Measurements from ENCODE around the gene TRH. TPM values are rescaled to one million over a fixed set of nuclear protein-coding genes. Genes with fewer than 3 reads are reported as not detected.

TRH gene
- total and polyA plus RNA-seq, 9 of the 15 experiments (the other 6 are each of a cell fraction or from before 2014, with no cell fraction given) = not detected

DNA sequence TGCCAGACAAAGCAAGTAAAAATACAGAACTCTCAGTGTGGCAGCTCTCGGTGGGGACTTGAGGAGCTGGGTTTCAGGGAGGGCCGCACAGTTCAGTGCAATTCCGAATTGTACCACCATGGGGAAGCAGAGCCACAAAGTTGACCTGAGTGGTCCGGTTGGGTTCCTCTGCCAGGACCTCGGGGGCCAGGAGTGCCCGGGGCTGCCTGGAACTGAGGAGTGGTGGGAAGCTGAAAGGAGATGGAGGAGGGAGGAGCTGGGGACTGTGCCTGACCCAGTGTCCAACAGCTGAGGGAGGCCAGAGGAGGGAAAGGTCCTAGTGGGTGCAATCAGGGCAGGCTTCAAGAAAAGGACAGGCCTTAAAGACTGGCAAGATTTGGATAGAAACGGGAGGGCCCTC is 32.2 kb upstream of the TRH start (continued):
- TF ChIP-seq, protein P1, sequence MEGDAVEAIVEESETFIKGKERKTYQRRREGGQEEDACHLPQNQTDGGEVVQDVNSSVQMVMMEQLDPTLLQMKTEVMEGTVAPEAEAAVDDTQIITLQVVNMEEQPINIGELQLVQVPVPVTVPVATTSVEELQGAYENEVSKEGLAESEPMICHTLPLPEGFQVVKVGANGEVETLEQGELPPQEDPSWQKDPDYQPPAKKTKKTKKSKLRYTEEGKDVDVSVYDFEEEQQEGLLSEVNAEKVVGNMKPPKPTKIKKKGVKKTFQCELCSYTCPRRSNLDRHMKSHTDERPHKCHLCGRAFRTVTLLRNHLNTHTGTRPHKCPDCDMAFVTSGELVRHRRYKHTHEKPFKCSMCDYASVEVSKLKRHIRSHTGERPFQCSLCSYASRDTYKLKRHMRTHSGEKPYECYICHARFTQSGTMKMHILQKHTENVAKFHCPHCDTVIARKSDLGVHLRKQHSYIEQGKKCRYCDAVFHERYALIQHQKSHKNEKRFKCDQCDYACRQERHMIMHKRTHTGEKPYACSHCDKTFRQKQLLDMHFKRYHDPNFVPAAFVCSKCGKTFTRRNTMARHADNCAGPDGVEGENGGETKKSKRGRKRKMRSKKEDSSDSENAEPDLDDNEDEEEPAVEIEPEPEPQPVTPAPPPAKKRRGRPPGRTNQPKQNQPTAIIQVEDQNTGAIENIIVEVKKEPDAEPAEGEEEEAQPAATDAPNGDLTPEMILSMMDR (IDR thresholded peaks at IDR 0.05 in 2 of 3, conservative IDR thresholded peaks at IDR 0.05 in 1 of 3; ENCODE audit: insufficient read depth in 2 of 3, low read depth in 1 of 3, low read length in 3 of 3) = peak; percentile 72 to 80 (median 74)
- TF ChIP-seq POLR2H (tag; IDR thresholded peaks at IDR 0.05; ENCODE audit: low read depth) = no peak
- TF ChIP-seq, protein P2, sequence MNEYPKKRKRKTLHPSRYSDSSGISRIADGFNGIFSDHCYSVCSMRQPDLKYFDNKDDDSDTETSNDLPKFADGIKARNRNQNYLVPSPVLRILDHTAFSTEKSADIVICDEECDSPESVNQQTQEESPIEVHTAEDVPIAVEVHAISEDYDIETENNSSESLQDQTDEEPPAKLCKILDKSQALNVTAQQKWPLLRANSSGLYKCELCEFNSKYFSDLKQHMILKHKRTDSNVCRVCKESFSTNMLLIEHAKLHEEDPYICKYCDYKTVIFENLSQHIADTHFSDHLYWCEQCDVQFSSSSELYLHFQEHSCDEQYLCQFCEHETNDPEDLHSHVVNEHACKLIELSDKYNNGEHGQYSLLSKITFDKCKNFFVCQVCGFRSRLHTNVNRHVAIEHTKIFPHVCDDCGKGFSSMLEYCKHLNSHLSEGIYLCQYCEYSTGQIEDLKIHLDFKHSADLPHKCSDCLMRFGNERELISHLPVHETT (CRISPR knock-in tag; conservative IDR thresholded peaks at IDR 0.05 in 1 of 2, IDR thresholded peaks at IDR 0.05 in 1 of 2) = no peak

DNA sequence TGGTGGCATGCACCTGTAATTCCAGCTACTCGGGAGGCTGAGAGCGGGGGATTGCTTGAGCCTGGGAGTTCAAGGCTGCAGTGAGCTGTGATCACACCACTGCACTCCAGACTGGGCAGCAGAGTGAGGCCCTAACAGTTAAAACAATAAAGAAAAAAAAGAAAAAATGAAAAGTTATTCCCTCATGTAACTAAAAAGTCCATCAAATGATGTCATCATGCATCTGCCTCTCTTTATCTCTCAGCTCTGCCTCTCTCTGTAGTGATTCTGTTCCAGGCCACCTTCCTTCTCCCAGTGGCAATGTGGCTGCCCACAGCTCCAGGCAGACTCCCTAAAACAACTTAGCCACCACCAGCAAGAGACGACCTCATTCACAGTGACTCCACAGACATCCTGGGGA is 31.5 kb upstream of the TRH start:
- 6% methylated on average over 3 of the region's 3 CpGs for WGBS (ENCODE audit: insufficient coverage, low coverage, missing lambda C conversion rate)
- Histone ChIP-seq H3K4me1 (replicated peaks in 1 of 2; ENCODE audit: control insufficient read depth in 2 of 2, insufficient read depth in 2 of 2, low read length in 2 of 2) (no peaks in the 10 kb centered on the region; a peak in 1 of 5 replicates), H3K9me1 (ENCODE audit: control insufficient read depth, insufficient read depth, low read length) (no peaks in the 10 kb centered on the region), H3K27me3 (ENCODE audit: control insufficient read depth in 2 of 2, insufficient read depth in 2 of 2, low read length in 2 of 2) (peaks cover 24 to 36% of the 10 kb centered on the region in 2 experiments; a peak in 4 of 5 replicates), H3K4me3 (no peak overlapping the region), H3K27ac (ENCODE audit: extremely low read depth, low read depth, low read length) (no peak overlapping the region), H2AFZ (ENCODE audit: low read depth, low read length) (no peak overlapping the region), H3K9me3 (replicated peaks; ENCODE audit: control insufficient read depth, insufficient read depth, low read depth, low read length) (no peaks in the 10 kb centered on the region), H3K79me2 (ENCODE audit: control insufficient read depth, insufficient read depth, low read length) (no peaks in the 10 kb centered on the region), H3K36me3 (ENCODE audit: control insufficient read depth, insufficient read depth, low read length) (no peaks in the 10 kb centered on the region), H4K20me1 (replicated peaks; ENCODE audit: control insufficient read depth, insufficient read depth, low read length) (no peaks in the 10 kb centered on the region), H3K4me2 (ENCODE audit: insufficient read depth, low read length) (no peak overlapping the region), H3K9ac (ENCODE audit: insufficient read depth in 1 of 2, low read depth in 2 of 2, low read length in 2 of 2) (no peak overlapping the region)
- ATAC-seq = no peak
- in situ Hi-C loops (cut with MboI) (loop anchor here (5.0 kb wide), 1 partner anchor 154 kb away; no protein-coding TSS in a partner anchor), intact Hi-C loops (cut with micrococcal nuclease) (loop anchor here (5.0 kb wide), 2 partner anchors 59 to 154 kb away; no protein-coding TSS in a partner anchor)
- POLR2A ChIA-PET = interaction anchor here (0.6 kb wide), 1 partner anchor 18 kb away, joined by 3 read pairs; no protein-coding TSS in a partner anchor
- DNase-seq (ENCODE audit: extremely low read depth in 1 of 4, low spot score in 3 of 4) = no peak
- CTCF ChIA-PET (ENCODE audit: low intra/inter-chr PET ratio) = interaction anchor here (2.2 kb wide), 1 partner anchor 155 kb away, joined by 8 read pairs; no protein-coding TSS in a partner anchor
- BruUV-seq (replicated peaks) = no TSS peak
- FAIRE-seq = no peak
- no peak for TF ChIP-seq ATF7 (IDR thresholded peaks at IDR 0.05)
- TF ChIP-seq, protein P3, sequence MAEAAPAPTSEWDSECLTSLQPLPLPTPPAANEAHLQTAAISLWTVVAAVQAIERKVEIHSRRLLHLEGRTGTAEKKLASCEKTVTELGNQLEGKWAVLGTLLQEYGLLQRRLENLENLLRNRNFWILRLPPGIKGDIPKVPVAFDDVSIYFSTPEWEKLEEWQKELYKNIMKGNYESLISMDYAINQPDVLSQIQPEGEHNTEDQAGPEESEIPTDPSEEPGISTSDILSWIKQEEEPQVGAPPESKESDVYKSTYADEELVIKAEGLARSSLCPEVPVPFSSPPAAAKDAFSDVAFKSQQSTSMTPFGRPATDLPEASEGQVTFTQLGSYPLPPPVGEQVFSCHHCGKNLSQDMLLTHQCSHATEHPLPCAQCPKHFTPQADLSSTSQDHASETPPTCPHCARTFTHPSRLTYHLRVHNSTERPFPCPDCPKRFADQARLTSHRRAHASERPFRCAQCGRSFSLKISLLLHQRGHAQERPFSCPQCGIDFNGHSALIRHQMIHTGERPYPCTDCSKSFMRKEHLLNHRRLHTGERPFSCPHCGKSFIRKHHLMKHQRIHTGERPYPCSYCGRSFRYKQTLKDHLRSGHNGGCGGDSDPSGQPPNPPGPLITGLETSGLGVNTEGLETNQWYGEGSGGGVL (CRISPR knock-in tag; IDR thresholded peaks at IDR 0.05) = no peak
- TF ChIP-seq, protein P4, sequence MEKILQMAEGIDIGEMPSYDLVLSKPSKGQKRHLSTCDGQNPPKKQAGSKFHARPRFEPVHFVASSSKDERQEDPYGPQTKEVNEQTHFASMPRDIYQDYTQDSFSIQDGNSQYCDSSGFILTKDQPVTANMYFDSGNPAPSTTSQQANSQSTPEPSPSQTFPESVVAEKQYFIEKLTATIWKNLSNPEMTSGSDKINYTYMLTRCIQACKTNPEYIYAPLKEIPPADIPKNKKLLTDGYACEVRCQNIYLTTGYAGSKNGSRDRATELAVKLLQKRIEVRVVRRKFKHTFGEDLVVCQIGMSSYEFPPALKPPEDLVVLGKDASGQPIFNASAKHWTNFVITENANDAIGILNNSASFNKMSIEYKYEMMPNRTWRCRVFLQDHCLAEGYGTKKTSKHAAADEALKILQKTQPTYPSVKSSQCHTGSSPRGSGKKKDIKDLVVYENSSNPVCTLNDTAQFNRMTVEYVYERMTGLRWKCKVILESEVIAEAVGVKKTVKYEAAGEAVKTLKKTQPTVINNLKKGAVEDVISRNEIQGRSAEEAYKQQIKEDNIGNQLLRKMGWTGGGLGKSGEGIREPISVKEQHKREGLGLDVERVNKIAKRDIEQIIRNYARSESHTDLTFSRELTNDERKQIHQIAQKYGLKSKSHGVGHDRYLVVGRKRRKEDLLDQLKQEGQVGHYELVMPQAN (IDR thresholded peaks at IDR 0.05; ENCODE audit: borderline replicate concordance) = no peak
- no peak for TF ChIP-seq GATA2 (CRISPR knock-in tag; IDR thresholded peaks at IDR 0.05)
- TF ChIP-seq MTA3 (IDR thresholded peaks at IDR 0.05; ENCODE audit: borderline replicate concordance) = no peak
- TF ChIP-seq FUS (optimal IDR thresholded peaks at IDR 0.05; ENCODE audit: low read depth, low read length) = no peak
- TF ChIP-seq PPARD (CRISPR knock-in tag; IDR thresholded peaks at IDR 0.05) = no peak
- TF ChIP-seq, protein P5, sequence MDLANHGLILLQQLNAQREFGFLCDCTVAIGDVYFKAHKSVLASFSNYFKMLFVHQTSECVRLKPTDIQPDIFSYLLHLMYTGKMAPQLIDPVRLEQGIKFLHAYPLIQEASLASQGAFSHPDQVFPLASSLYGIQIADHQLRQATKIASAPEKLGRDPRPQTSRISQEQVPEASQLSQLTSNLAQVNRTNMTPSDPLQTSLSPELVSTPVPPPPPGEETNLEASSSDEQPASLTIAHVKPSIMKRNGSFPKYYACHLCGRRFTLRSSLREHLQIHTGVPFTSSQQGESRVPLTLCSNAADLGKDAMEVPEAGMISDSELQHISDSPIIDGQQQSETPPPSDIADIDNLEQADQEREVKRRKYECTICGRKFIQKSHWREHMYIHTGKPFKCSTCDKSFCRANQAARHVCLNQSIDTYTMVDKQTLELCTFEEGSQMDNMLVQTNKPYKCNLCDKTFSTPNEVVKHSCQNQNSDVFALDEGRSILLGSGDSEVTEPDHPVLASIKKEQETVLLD (IDR thresholded peaks at IDR 0.05) = no peak

Measured in K562 (cell line).